Gastrocnemius medialis (tissue), 4 donors: Measurements from ENCODE around the gene MACROH2A2.

ENCODE experiments used
- POLR2A ChIP-seq, 2 donors: fragments of 450-650 bp; IDR thresholded peaks; one replicate each; pipeline ENCODE4 v1.6.1; 2017; ENCODE audit warnings: antibody characterized with exemption in 2 of 2, mild to moderate bottlenecking in 2 of 2, moderate library complexity in 2 of 2
- TF ChIP-seq, protein P1 (sequence below), 5 experiments: fragments of 450-650 bp in 3 of 5; fragments of 200-600 bp in 2 of 5; sonication (generic) in 2 of 5; IDR thresholded peaks in 4 of 5; conservative IDR thresholded peaks in 1 of 5; 1 replicate in 4 of 5; 2 replicates in 1 of 5; pipeline ENCODE4 v1.5.1; 2016 to 2019; ENCODE audit warnings: antibody characterized with exemption in 5 of 5, mild to moderate bottlenecking in 3 of 5, moderate library complexity in 3 of 5

DNA sequence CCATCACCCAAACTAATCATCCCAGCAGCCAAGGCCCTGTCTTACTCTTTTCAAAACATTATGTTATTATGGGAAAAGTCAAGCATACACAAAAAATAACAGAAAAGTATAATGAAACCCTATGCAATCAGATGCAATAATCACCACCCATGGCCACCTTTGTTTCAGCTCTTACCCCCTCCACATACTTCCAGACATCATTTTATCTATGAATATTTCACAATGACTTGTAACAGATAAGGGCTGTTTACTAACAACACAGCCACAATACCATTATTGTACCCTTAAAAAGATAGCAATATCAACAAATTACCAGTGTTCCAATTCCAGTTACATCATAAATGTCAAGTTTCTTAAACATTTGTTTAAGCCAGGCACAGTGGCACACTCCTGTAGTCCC, 44.8 kb downstream of the MACROH2A2 start:
- TF ChIP-seq, protein P1, sequence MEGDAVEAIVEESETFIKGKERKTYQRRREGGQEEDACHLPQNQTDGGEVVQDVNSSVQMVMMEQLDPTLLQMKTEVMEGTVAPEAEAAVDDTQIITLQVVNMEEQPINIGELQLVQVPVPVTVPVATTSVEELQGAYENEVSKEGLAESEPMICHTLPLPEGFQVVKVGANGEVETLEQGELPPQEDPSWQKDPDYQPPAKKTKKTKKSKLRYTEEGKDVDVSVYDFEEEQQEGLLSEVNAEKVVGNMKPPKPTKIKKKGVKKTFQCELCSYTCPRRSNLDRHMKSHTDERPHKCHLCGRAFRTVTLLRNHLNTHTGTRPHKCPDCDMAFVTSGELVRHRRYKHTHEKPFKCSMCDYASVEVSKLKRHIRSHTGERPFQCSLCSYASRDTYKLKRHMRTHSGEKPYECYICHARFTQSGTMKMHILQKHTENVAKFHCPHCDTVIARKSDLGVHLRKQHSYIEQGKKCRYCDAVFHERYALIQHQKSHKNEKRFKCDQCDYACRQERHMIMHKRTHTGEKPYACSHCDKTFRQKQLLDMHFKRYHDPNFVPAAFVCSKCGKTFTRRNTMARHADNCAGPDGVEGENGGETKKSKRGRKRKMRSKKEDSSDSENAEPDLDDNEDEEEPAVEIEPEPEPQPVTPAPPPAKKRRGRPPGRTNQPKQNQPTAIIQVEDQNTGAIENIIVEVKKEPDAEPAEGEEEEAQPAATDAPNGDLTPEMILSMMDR (IDR thresholded peaks at IDR 0.05 in 4 of 5, conservative IDR thresholded peaks at IDR 0.05 in 1 of 5): no peak
- no peak for TF ChIP-seq POLR2A (IDR thresholded peaks at IDR 0.05)
